IMR-90 (cell line): ENCODE measurements around the gene SSBP2. TPM values are rescaled to one million over a fixed set of nuclear protein-coding genes. Genes with fewer than 3 reads are reported as not detected.

Source experiments
- ATAC-seq: fragments of 200-7000 bp; cut with Tn5 transposase; 2 replicates; pipeline ENCODE4 v1.9.1; 2020; ENCODE audit warnings: low read depth, mild to moderate bottlenecking, moderate library complexity
- BruUV-seq: library from RNA; stranded (reverse); fragments of 400-500 nt; replicated peaks from 2 replicates; lab custom pipeline; 2021; lab: Mats Ljungman, UMichigan
- CTCF ChIA-PET: fragments of 300-600 bp; formaldehyde crosslinking; extraction: SDS; loops from one replicate; lab custom pipeline; 2021; ENCODE audit warnings: antibody characterized with exemption; lab: Yijun Ruan, JAX
- POLR2A ChIA-PET: fragments of 300-600 bp; sonication (Branson Sonifier 250); formaldehyde crosslinking; loops from one replicate; lab custom pipeline; 2022; ENCODE audit warnings: antibody characterized with exemption; ENCODE audit not compliant: unreplicated experiment; lab: Charles Lee
- DNase-seq: peaks from one replicate; pipeline ENCODE4 v3.0.0; 2013
- H2AFZ ChIP-seq: replicated peaks from 2 replicates; pipeline ENCODE3; 2013; ENCODE audit warnings: low read length, mild to moderate bottlenecking; ENCODE audit not compliant: poor library complexity
- H2AK5ac ChIP-seq: 2 replicates; pipeline ENCODE4 v1.6.1; 2013; ENCODE audit warnings: low read depth, low read length, inconsistent platforms
- H2AK9ac ChIP-seq: replicated peaks from 2 replicates; pipeline ENCODE3; 2013; ENCODE audit warnings: mild to moderate bottlenecking, low read depth, low read length, moderate library complexity; ENCODE audit not compliant: poor library complexity
- H2BK120ac ChIP-seq: 2 replicates; pipeline ENCODE4 v1.6.1; 2013; ENCODE audit warnings: low read depth, low read length, inconsistent platforms
- H2BK15ac ChIP-seq: 3 replicates; pipeline ENCODE4 v1.6.1; 2013; ENCODE audit warnings: low read depth, low read length, inconsistent platforms
- H2BK20ac ChIP-seq: 2 replicates; pipeline ENCODE4 v1.6.1; 2013; ENCODE audit warnings: low read depth, mild to moderate bottlenecking, inconsistent platforms, low read length, moderate library complexity
- H2BK5ac ChIP-seq: 2 replicates; pipeline ENCODE4 v1.6.1; 2013; ENCODE audit warnings: mild to moderate bottlenecking, low read depth, low read length, inconsistent platforms; ENCODE audit not compliant: poor library complexity, severe bottlenecking
- H3K14ac ChIP-seq: replicated peaks from 2 replicates; pipeline ENCODE4 v1.6.1; 2013; ENCODE audit warnings: low read depth, low read length, inconsistent platforms
- H3K18ac ChIP-seq: 2 replicates; pipeline ENCODE4 v1.6.1; 2013; ENCODE audit warnings: low read depth, low read length, control low read depth
- H3K23ac ChIP-seq: 2 replicates; pipeline ENCODE4 v1.6.1; 2013; ENCODE audit warnings: low read depth, low read length, inconsistent platforms
- H3K27ac ChIP-seq: 2 replicates; pipeline ENCODE4 v1.5.1; 2013; ENCODE audit warnings: mild to moderate bottlenecking, control low read depth, low read length; ENCODE audit not compliant: insufficient read depth
- H3K27me3 ChIP-seq: 2 replicates; pipeline ENCODE4 v1.6.1; 2013; ENCODE audit warnings: low read length; ENCODE audit not compliant: control insufficient read depth, insufficient read depth
- H3K36me3 ChIP-seq: 2 replicates; pipeline ENCODE4 v1.6.1; 2013; ENCODE audit warnings: low read length, mixed read lengths; ENCODE audit not compliant: control insufficient read depth, insufficient read depth
- H3K4ac ChIP-seq: 2 replicates; pipeline ENCODE4 v1.6.1; 2013; ENCODE audit warnings: low read depth, low read length, inconsistent platforms
- H3K4me1 ChIP-seq: 2 replicates; pipeline ENCODE4 v1.6.1; 2013; ENCODE audit warnings: low read length, mixed read lengths; ENCODE audit not compliant: control insufficient read depth, insufficient read depth
- H3K4me2 ChIP-seq: 2 replicates; pipeline ENCODE4 v1.6.1; 2013; ENCODE audit warnings: low read depth, mild to moderate bottlenecking, control low read depth, low read length, moderate library complexity
- H3K4me3 ChIP-seq: 2 replicates; pipeline ENCODE4 v1.5.1; 2013; ENCODE audit warnings: low read depth, mild to moderate bottlenecking, control low read depth, low read length, moderate library complexity; ENCODE audit not compliant: insufficient read depth
- H3K56ac ChIP-seq: 2 replicates; pipeline ENCODE4 v1.6.1; 2013; ENCODE audit warnings: low read length, inconsistent platforms; ENCODE audit not compliant: insufficient read depth; ENCODE audit errors: extremely low read depth
- H3K79me1 ChIP-seq, 2 experiments: 2 replicates each; pipeline ENCODE4 v1.6.1; 2013; ENCODE audit warnings: low read length in 2 of 2, inconsistent platforms in 1 of 2, low read depth in 1 of 2
- H3K9ac ChIP-seq: 2 replicates; pipeline ENCODE4 v1.6.1; 2013; ENCODE audit warnings: low read depth, low read length, control low read depth
- H3K9me1 ChIP-seq: 2 replicates; pipeline ENCODE4 v1.6.1; 2013; ENCODE audit warnings: low read length, inconsistent platforms; ENCODE audit not compliant: insufficient read depth
- H3K9me3 ChIP-seq: 2 replicates; pipeline ENCODE4 v1.6.1; 2013; ENCODE audit warnings: low read length; ENCODE audit not compliant: control insufficient read depth, insufficient read depth
- H4K20me1 ChIP-seq: 2 replicates; pipeline ENCODE4 v1.6.1; 2013; ENCODE audit warnings: low read length, inconsistent platforms; ENCODE audit not compliant: insufficient read depth
- H4K5ac ChIP-seq: 2 replicates; pipeline ENCODE4 v1.6.1; 2013; ENCODE audit warnings: mild to moderate bottlenecking, low read depth, low read length, control low read depth
- H4K8ac ChIP-seq, 2 experiments: 2 replicates each; pipeline ENCODE4 v1.6.1; 2013; ENCODE audit warnings: low read depth in 2 of 2, low read length in 2 of 2, control low read depth in 1 of 2, inconsistent platforms in 1 of 2
- H4K91ac ChIP-seq: 2 replicates; pipeline ENCODE4 v1.6.1; 2013; ENCODE audit warnings: low read depth, low read length, inconsistent platforms; ENCODE audit not compliant: insufficient read depth
- BHLHE40 ChIP-seq: fragments of 150-350 bp; IDR thresholded peaks from 2 replicates; pipeline ENCODE4 v1.6.1; 2016; ENCODE audit warnings: mild to moderate bottlenecking, low read depth, low read length
- CEBPB ChIP-seq: IDR thresholded peaks from 2 replicates; pipeline ENCODE4 v1.6.1; 2012; ENCODE audit warnings: low read depth, low read length, improper control_type of control experiment
- CHD1 ChIP-seq: IDR thresholded peaks from 2 replicates; pipeline ENCODE4 v1.6.1; 2012; ENCODE audit warnings: low read depth, low read length, improper control_type of control experiment
- CTCF ChIP-seq: conservative IDR thresholded peaks from 2 replicates; pipeline ENCODE4 v1.5.1; 2012; ENCODE audit warnings: mild to moderate bottlenecking, low read depth, low read length, improper control_type of control experiment
- ELK1 ChIP-seq: fragments of 150-350 bp; IDR thresholded peaks from 2 replicates; pipeline ENCODE4 v1.6.1; 2016; ENCODE audit warnings: low read depth, mild to moderate bottlenecking, low read length, moderate library complexity, borderline replicate concordance
- FOS ChIP-seq: fragments of 150-350 bp; IDR thresholded peaks from 2 replicates; pipeline ENCODE4 v1.6.1; 2016; ENCODE audit warnings: low read depth, low read length
- MAFK ChIP-seq: IDR thresholded peaks from 2 replicates; pipeline ENCODE4 v1.6.1; 2012; ENCODE audit warnings: low read depth, low read length, improper control_type of control experiment
- MAZ ChIP-seq: IDR thresholded peaks from 2 replicates; pipeline ENCODE4 v1.6.1; 2012; ENCODE audit warnings: low read depth, mild to moderate bottlenecking, low read length, improper control_type of control experiment, moderate library complexity, borderline replicate concordance
- MXI1 ChIP-seq: IDR thresholded peaks from 2 replicates; pipeline ENCODE4 v1.6.1; 2012; ENCODE audit warnings: low read depth, mild to moderate bottlenecking, low read length, moderate library complexity, borderline replicate concordance
- NFE2L2 ChIP-seq: fragments of 150-350 bp; IDR thresholded peaks from 2 replicates; pipeline ENCODE4 v1.6.1; 2016; ENCODE audit warnings: low read depth, mild to moderate bottlenecking, low read length
- RAD21 ChIP-seq: IDR thresholded peaks from 2 replicates; pipeline ENCODE4 v1.6.1; 2012; ENCODE audit warnings: low read length, improper control_type of control experiment
- RCOR1 ChIP-seq: IDR thresholded peaks from 2 replicates; pipeline ENCODE4 v1.6.1; 2012; ENCODE audit warnings: mild to moderate bottlenecking, low read length, improper control_type of control experiment; ENCODE audit not compliant: insufficient replicate concordance
- RFX5 ChIP-seq: IDR thresholded peaks from 2 replicates; pipeline ENCODE4 v1.8.0; 2012; ENCODE audit warnings: low read depth, mild to moderate bottlenecking, low read length, moderate library complexity
- SMC3 ChIP-seq: fragments of 150-350 bp; IDR thresholded peaks from 2 replicates; pipeline ENCODE4 v1.6.1; 2016; ENCODE audit warnings: low read depth, mild to moderate bottlenecking, antibody characterized with exemption, low read length, moderate library complexity
- USF2 ChIP-seq: fragments of 150-350 bp; IDR thresholded peaks from 2 replicates; pipeline ENCODE4 v1.6.1; 2017; ENCODE audit warnings: mild to moderate bottlenecking, antibody characterized with exemption, low read length, low read depth
- WGBS, 2 experiments: methylation state at CpG; one replicate each; pipeline versions ENCODE4 v1.1.5 to v1.1.7; 2013; ENCODE audit warnings: missing lambda C conversion rate in 2 of 2; ENCODE audit not compliant: insufficient read length in 1 of 2; ENCODE audit errors: extremely low coverage in 2 of 2; 5-methylcytosine and 5-hydroxymethylcytosine counted together
- dilution Hi-C: fragments of 300-500 bp; cut with HindIII; formaldehyde crosslinking; loops from one replicate; pipeline ENCODE4 v1.14.3; 2018; ENCODE audit warnings: low sequenced_read_pairs; ENCODE audit not compliant: unreplicated experiment
- in situ Hi-C: fragments of 300-500 bp; cut with MboI; formaldehyde crosslinking; loops from 3 replicates; pipeline ENCODE4 v1.14.3; 2019; ENCODE audit warnings: low sequenced_read_pairs, inconsistent platforms, mixed read lengths
- intact Hi-C: fragments of 100-400 bp; cut with micrococcal nuclease; formaldehyde crosslinking; loops from 2 replicates; pipeline ENCODE4 v1.10.0; 2022
- polyA plus RNA-seq, 3 experiments: library from polyadenylated mRNA; depleted of rRNA; stranded (reverse); fragments of >200 nt; gene quantifications; 2 replicates each; pipeline ENCODE4 v1.2.3, GENCODE V29; 2012; ENCODE audit warnings: low replicate concordance in 1 of 3
- total RNA-seq: library from RNA; depleted of rRNA; stranded (reverse); fragments of >200 nt; gene quantifications from 2 replicates; pipeline ENCODE4 v1.2.3, GENCODE V29; 2012

SSBP2 gene
- total and polyA plus RNA-seq, 2 of the 4 experiments (the other 2 are of a cell fraction): 38.4 to 42.7 TPM

- Histone ChIP-seq H3K14ac (no peak overlapping the region), H3K9ac (no peak overlapping the region), H3K9me1 (no peaks in the 10 kb centered on the region), H3K36me3 (no peaks in the 10 kb centered on the region), H4K20me1 (no peaks in the 10 kb centered on the region), H2AFZ (no peak overlapping the region), H2AK9ac (no peak overlapping the region), H4K5ac (no peak overlapping the region), H3K56ac (no peak overlapping the region), H2BK15ac (no peak overlapping the region), H3K4ac (no peak overlapping the region), H3K4me1 (no peaks in the 10 kb centered on the region), H2BK120ac (no peak overlapping the region), H3K4me2 (no peak overlapping the region), H4K8ac (no peak overlapping the region), H3K4me3 (no peak overlapping the region), H3K27me3 (no peaks in the 10 kb centered on the region), H2BK20ac (no peak overlapping the region), H2BK5ac (no peak overlapping the region), H4K91ac (no peak overlapping the region), H3K9me3 (no peaks in the 10 kb centered on the region), H3K27ac (no peak overlapping the region), H2AK5ac (no peak overlapping the region), H3K23ac (no peak overlapping the region), H3K18ac (no peak overlapping the region), H3K79me1 (no peaks in the 10 kb centered on the region)
- BruUV-seq: no TSS peak
- POLR2A ChIA-PET: no interaction called here
- in situ Hi-C loops (no loop called here), dilution Hi-C loops (no loop called here), intact Hi-C loops (no loop called here)
- no peak for DNase-seq
- TF ChIP-seq ELK1 (no peak), RFX5 (no peak), SMC3 (no peak), CHD1 (no peak), BHLHE40 (no peak), NFE2L2 (no peak), MAZ (no peak), USF2 (no peak), MXI1 (no peak), CEBPB (no peak), RCOR1 (no peak), CTCF (no peak), RAD21 (no peak), FOS (no peak), MAFK (no peak)
- no CpG with 5 or more reads among the region's 3 CpGs for WGBS, 2 experiments
- CTCF ChIA-PET: no interaction called here
- no peak for ATAC-seq
These were observed 264.2 kb downstream of the SSBP2 start for GRCh38 chr5:81486711-81487110.
